ENCODE results near the gene KCNQ1. TPM values are rescaled to one million over a fixed set of nuclear protein-coding genes. Genes with fewer than 3 reads are reported as not detected.

The KCNQ1 gene
- total RNA-seq, 1 experiment from 2014 or later = 1.0 TPM

DNA sequence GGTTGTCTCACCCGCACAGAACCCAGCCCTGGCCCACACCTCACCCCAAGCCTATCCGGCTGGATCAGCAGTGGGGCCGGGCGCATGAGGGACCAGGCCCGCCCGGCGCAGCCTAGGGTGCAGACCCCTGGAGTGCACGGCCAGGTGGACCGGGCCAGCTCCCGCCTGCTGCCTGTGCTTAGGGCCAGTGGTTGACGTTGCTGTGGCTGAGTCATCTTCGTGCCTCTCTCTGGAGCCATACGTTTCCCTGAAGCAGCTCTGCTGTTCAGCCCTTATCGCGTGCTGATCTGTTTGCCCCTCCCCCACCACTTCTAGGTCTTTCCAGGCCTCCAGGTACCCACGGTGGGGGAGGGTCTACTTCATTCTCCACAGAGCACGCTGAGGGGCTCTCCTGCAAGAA, 401.2 kb downstream of the KCNQ1 start:
- H3K4me1 Mint-ChIP-seq (ENCODE audit: low read depth, unreplicated experiment) = peaks cover 5% of the 10 kb centered on the region
- no peaks in the 10 kb centered on the region for H3K36me3 Mint-ChIP-seq (ENCODE audit: insufficient read depth, unreplicated experiment)
- CTCF ChIA-PET = no interaction called here
- H3K9me3 Mint-ChIP-seq (ENCODE audit: unreplicated experiment) = no peaks in the 10 kb centered on the region
- Histone ChIP-seq H3K4me1 (peaks cover 6% of the 10 kb centered on the region; the same call in 1 of the 2 replicates), H3K27me3 (replicated peaks; ENCODE audit: control insufficient read depth, insufficient read depth, low read length) (no peaks in the 10 kb centered on the region), H3K9me3 (no peaks in the 10 kb centered on the region), H3K4me3 (ENCODE audit: low read depth, low read length) (no peak overlapping the region), H3K36me3 (ENCODE audit: control insufficient read depth, insufficient read depth, low read length) (no peaks in the 10 kb centered on the region)
- no peak overlapping the region for H3K4me3 Mint-ChIP-seq (ENCODE audit: unreplicated experiment)
- intact Hi-C loops (cut with micrococcal nuclease; ENCODE audit: unreplicated experiment) = no loop called here
- TF ChIP-seq, protein P1, sequence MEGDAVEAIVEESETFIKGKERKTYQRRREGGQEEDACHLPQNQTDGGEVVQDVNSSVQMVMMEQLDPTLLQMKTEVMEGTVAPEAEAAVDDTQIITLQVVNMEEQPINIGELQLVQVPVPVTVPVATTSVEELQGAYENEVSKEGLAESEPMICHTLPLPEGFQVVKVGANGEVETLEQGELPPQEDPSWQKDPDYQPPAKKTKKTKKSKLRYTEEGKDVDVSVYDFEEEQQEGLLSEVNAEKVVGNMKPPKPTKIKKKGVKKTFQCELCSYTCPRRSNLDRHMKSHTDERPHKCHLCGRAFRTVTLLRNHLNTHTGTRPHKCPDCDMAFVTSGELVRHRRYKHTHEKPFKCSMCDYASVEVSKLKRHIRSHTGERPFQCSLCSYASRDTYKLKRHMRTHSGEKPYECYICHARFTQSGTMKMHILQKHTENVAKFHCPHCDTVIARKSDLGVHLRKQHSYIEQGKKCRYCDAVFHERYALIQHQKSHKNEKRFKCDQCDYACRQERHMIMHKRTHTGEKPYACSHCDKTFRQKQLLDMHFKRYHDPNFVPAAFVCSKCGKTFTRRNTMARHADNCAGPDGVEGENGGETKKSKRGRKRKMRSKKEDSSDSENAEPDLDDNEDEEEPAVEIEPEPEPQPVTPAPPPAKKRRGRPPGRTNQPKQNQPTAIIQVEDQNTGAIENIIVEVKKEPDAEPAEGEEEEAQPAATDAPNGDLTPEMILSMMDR (IDR thresholded peaks at IDR 0.05; ENCODE audit: insufficient read depth in 1 of 2, low read depth in 1 of 2, low read length in 1 of 2, severe bottlenecking in 1 of 2, unreplicated experiment in 1 of 2) = no peak
- BruUV-seq (replicated peaks) = no TSS peak
- POLR2A ChIA-PET = no interaction called here
- H3K27ac Mint-ChIP-seq (ENCODE audit: unreplicated experiment) = no peak overlapping the region
- no peak for DNase-seq
- no peaks in the 10 kb centered on the region for H3K27me3 Mint-ChIP-seq (ENCODE audit: insufficient read depth, unreplicated experiment)

DNA sequence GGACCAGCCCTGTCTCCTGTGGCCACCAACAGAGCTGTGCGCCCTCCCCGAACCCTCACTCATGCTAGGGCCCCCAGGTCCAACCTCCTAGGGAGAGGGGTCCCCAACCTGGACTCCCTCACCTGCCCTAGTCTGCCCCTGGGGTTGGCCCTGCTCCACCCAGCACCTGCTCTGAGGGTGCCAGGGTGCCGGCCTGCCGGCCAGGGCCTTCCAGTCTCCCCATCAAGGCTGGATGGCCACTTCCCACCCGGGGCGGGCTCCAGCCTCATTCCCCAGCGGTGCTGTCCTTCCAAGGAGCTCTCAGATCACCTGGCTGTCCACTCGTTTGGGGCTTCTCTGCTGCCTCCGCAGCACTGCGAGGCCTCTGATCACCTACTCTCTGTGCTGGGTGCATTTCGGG, 401.7 kb downstream of the KCNQ1 start:
- H3K9me3 Mint-ChIP-seq (ENCODE audit: unreplicated experiment) = no peaks in the 10 kb centered on the region
- intact Hi-C loops (cut with micrococcal nuclease; ENCODE audit: unreplicated experiment) = no loop called here
- H3K27me3 Mint-ChIP-seq (ENCODE audit: insufficient read depth, unreplicated experiment) = no peaks in the 10 kb centered on the region
- no peak overlapping the region for H3K4me3 Mint-ChIP-seq (ENCODE audit: unreplicated experiment)
- no peaks in the 10 kb centered on the region for H3K36me3 ChIP-seq (ENCODE audit: control insufficient read depth, insufficient read depth, low read length)
- peaks cover 6% of the 10 kb centered on the region; the same call in 1 of the 2 replicates for H3K4me1 ChIP-seq
- CTCF ChIA-PET = no interaction called here
- no peaks in the 10 kb centered on the region for H3K27me3 ChIP-seq (replicated peaks; ENCODE audit: control insufficient read depth, insufficient read depth, low read length)
- no peak overlapping the region for H3K4me3 ChIP-seq (ENCODE audit: low read depth, low read length)
- TF ChIP-seq, protein P1 (IDR thresholded peaks at IDR 0.05; ENCODE audit: insufficient read depth in 1 of 2, low read depth in 1 of 2, low read length in 1 of 2, severe bottlenecking in 1 of 2, unreplicated experiment in 1 of 2) = no peak
- H3K9me3 ChIP-seq = no peaks in the 10 kb centered on the region
- no peaks in the 10 kb centered on the region for H3K36me3 Mint-ChIP-seq (ENCODE audit: insufficient read depth, unreplicated experiment)
- POLR2A ChIA-PET = no interaction called here
- peaks cover 5% of the 10 kb centered on the region for H3K4me1 Mint-ChIP-seq (ENCODE audit: low read depth, unreplicated experiment)
- H3K27ac Mint-ChIP-seq (ENCODE audit: unreplicated experiment) = peak overlapping the region; percentile 27
- BruUV-seq (replicated peaks) = no TSS peak
- DNase-seq = no peak

DNA sequence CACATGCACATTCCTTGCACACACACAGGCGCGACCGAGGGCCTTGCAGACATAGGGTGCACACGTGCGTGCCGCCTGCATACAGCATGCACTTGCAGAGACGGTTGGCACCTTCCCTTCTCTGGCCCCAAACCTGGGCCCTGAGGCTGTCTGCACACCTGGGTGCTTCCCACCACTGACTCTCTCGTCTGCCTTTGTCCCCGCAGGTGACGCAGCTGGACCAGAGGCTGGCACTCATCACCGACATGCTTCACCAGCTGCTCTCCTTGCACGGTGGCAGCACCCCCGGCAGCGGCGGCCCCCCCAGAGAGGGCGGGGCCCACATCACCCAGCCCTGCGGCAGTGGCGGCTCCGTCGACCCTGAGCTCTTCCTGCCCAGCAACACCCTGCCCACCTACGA, 402.8 kb downstream of the KCNQ1 start:
- TF ChIP-seq, protein P1 (IDR thresholded peaks at IDR 0.05; ENCODE audit: insufficient read depth in 1 of 2, low read depth in 1 of 2, low read length in 1 of 2, severe bottlenecking in 1 of 2, unreplicated experiment in 1 of 2) = no peak
- Histone ChIP-seq H3K4me1 (peaks cover 6% of the 10 kb centered on the region; the same call in 1 of the 2 replicates), H3K9me3 (no peaks in the 10 kb centered on the region), H3K36me3 (ENCODE audit: control insufficient read depth, insufficient read depth, low read length) (no peaks in the 10 kb centered on the region), H3K27me3 (replicated peaks; ENCODE audit: control insufficient read depth, insufficient read depth, low read length) (no peaks in the 10 kb centered on the region), H3K4me3 (ENCODE audit: low read depth, low read length) (no peak overlapping the region)
- ChIA-PET CTCF (no interaction called here), POLR2A (no interaction called here)
- Mint-ChIP-seq H3K4me1 (ENCODE audit: low read depth, unreplicated experiment) (peaks cover 5% of the 10 kb centered on the region), H3K9me3 (ENCODE audit: unreplicated experiment) (no peaks in the 10 kb centered on the region), H3K27me3 (ENCODE audit: insufficient read depth, unreplicated experiment) (no peaks in the 10 kb centered on the region), H3K4me3 (ENCODE audit: unreplicated experiment) (no peak overlapping the region), H3K27ac (ENCODE audit: unreplicated experiment) (no peak overlapping the region), H3K36me3 (ENCODE audit: insufficient read depth, unreplicated experiment) (no peaks in the 10 kb centered on the region)
- no peak for DNase-seq
- BruUV-seq (replicated peaks) = no TSS peak
- intact Hi-C loops (cut with micrococcal nuclease; ENCODE audit: unreplicated experiment) = no loop called here

All from Caco-2 (cell line).